Omental fat pad (tissue), 4 donors: ENCODE measurements around the gene MYCBP2. TPM values are rescaled to one million over a fixed set of nuclear protein-coding genes. Genes with fewer than 3 reads are reported as not detected.

Experiments used
- ATAC-seq: fragments of 150-250 bp; one replicate; pipeline ENCODE4 v1.9.1; 2016; ENCODE audit warnings: mild to moderate bottlenecking, moderate library complexity; ENCODE audit not compliant: low FRiP score
- DNase-seq: peaks from one replicate; pipeline ENCODE4 v3.0.0-alpha.2; 2019; ENCODE audit warnings: low spot score
- CTCF ChIP-seq, 3 donors: fragments of 450-650 bp; IDR thresholded peaks; one replicate each; pipeline ENCODE4 v1.5.1; 2016 to 2017; ENCODE audit warnings: antibody characterized with exemption in 3 of 3, mild to moderate bottlenecking in 3 of 3, moderate library complexity in 2 of 3
- total RNA-seq, 4 donors: library from RNA; depleted of rRNA; stranded (reverse); fragments of >200 nt; gene quantifications; one replicate each; pipeline ENCODE4 v1.1.0, GENCODE V29; 2016

MYCBP2 gene
- total RNA-seq, 4 donors from 2014 or later, result 152 to 277 (median 223) TPM

- no peak for ATAC-seq
- TF ChIP-seq CTCF (IDR thresholded peaks at IDR 0.05), result no peak
- no peak for DNase-seq
Measured at GRCh38 chr13:77042566-77043177, 284.2 kb downstream of the MYCBP2 start.

- no peak for DNase-seq
- ATAC-seq, result no peak
- TF ChIP-seq CTCF (IDR thresholded peaks at IDR 0.05), result no peak
Measured at GRCh38 chr13:77040835-77041234, 286.1 kb downstream of the MYCBP2 start.

- TF ChIP-seq CTCF (IDR thresholded peaks at IDR 0.05), result no peak
- no peak for ATAC-seq
- DNase-seq, result no peak
Measured at GRCh38 chr13:77040076-77040475, 286.8 kb downstream of the MYCBP2 start.

GRCh38 chr13:77038907-77039480 is 287.9 kb downstream of the MYCBP2 start:
- ATAC-seq (no peak), DNase-seq (no peak)
- no peak for TF ChIP-seq CTCF (IDR thresholded peaks at IDR 0.05)

GRCh38 chr13:77036279-77036678 is 290.6 kb downstream of the MYCBP2 start:
- DNase-seq (no peak), ATAC-seq (no peak)
- TF ChIP-seq CTCF (IDR thresholded peaks at IDR 0.05), result no peak

- TF ChIP-seq CTCF (IDR thresholded peaks at IDR 0.05), result no peak
- no peak for DNase-seq
- no peak for ATAC-seq
Measured at GRCh38 chr13:77034881-77035280, 292.0 kb downstream of the MYCBP2 start.

GRCh38 chr13:77033717-77034302 is 293.1 kb downstream of the MYCBP2 start:
- TF ChIP-seq CTCF (IDR thresholded peaks at IDR 0.05), result no peak
- DNase-seq, result no peak
- no peak for ATAC-seq
